Inflammatory macrophage treated with lipopolysaccharide for 4 hours (primary cell): ENCODE data around the gene COL5A1.
"Not testable (repeated sequence)": the region's sequence is repeated elsewhere in the genome, so short reads cannot be mapped to it uniquely, and the experiment has no call there.

Experiments
- DNase-seq: peaks from one replicate; pipeline ENCODE4 v3.0.0-alpha.2; 2020

Gene COL5A1

DNA sequence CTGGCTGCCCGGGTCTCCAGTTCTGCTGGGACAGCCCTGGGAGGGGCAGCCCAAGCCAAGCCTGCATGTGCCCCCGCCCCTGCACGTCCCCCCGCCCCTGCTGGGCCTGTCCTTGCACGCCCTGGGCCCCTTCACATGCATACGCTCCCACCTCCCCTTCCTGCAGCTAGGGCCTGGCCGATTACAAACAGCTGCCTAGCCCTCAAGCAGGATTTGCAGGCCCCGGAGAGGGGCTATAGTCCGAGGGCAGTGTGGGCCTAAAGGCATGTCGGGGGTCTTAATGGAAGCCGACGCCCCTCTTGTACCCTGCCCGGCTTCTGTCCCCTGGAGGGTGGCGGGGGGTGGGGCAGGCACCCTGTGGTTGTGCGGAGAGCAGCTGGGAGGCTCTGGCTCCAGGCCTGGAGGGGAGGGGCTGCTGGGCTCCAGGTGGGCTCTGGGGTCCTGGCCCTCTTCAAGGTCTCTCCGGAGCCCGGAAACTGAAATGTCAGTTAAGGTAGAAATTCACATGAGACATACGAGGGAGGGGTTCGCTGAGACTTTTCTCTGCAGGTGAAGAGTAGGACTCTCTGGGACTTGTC lies 16.9 kb downstream of the COL5A1 start:
- no peak for DNase-seq

DNA sequence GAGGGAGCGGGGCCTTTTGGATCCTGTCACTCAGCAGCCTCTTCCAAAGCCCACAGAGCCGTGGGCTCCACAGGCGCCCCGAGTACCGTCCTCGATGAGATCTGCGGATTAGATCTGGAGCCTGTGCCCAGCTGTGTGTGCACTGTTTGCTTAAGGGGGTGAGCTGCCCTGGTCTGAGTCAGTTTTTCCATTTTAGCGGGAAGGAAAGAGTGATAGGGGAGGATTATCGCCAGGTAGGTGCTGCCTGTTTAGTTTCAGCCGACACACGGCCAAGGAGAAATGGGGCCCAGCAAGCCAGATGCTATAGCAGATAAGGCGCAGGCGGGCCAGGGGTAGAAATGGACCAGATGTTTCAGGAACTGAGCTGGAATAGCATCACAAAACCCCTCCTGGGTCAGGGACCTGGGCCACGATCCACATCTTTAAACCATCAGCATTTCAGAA lies 18.1 kb downstream of the COL5A1 start:
- DNase-seq = no peak

GRCh38 chr9:134660407-134660806 lies 18.8 kb downstream of the COL5A1 start:
- peak; percentile 1 for DNase-seq

- DNase-seq = no peak
Observed at GRCh38 chr9:134661299-134661698, 19.7 kb downstream of the COL5A1 start.

GRCh38 chr9:134661791-134662142 lies 20.2 kb downstream of the COL5A1 start:
- DNase-seq = no peak

DNA sequence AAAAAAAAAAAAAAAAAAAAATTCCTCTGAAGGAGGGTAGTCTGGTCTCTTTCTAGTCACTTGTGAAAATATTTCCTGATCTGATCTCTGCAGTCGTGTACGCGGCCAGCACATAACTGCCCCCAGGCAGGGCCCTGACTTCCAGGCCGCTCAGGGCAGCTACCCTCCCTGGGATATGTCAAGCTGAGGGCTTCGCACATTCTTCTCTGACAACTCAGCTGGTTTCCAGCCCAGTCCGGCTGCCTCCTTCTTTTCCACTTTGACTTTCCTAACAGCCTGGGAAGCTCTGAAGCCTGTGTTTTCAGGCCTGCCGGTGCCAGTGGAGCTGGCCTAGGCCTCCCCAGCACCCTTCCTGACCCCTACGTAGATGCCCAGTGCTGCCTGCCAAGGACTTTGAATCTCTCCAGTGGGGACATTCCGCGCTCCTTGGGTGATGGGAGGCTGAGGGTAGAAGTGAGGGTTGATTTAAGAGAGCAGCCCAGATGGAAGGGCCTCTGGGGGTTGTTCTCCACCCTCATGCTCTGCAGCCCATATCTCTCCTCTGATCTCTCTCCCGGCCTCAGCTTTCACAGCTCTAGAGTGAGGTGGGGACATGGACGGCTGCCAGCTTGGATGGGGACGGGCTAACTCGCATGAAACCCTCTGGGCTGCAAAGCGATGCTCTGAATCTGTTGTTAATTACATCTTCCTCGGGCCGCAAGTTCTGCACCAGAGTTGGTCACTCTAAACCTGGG lies 20.7 kb downstream of the COL5A1 start:
- DNase-seq = no peak

DNA sequence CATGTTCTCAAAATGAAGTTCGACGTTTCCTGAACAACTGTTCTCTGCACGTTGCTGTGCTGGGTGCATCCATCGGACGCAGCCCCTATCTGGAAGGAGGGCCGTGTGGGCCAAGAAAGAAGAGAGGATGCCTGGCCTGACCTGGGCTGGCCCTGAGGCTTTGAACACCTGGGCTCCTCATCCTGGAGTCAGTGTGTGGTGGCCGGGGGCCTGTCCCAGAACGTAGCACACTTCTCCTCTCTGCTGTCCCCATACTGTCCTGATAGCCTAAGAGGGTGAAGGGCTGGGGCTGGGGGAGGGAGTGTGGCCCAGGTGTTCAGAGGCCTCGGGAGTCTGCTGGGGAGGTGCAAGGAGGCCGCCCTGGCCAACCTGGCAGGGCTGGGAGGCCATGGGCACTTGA lies 21.5 kb downstream of the COL5A1 start:
- DNase-seq = no peak

- DNase-seq = no peak
Observed at GRCh38 chr9:134663753-134664415, 22.3 kb downstream of the COL5A1 start.

GRCh38 chr9:134664446-134664845 lies 22.8 kb downstream of the COL5A1 start:
- DNase-seq = no peak

- no peak for DNase-seq
Observed at GRCh38 chr9:134666208-134666607, 24.6 kb downstream of the COL5A1 start.

- DNase-seq = peak; percentile 33
Observed at GRCh38 chr9:134666831-134667230, 25.2 kb downstream of the COL5A1 start.

DNA sequence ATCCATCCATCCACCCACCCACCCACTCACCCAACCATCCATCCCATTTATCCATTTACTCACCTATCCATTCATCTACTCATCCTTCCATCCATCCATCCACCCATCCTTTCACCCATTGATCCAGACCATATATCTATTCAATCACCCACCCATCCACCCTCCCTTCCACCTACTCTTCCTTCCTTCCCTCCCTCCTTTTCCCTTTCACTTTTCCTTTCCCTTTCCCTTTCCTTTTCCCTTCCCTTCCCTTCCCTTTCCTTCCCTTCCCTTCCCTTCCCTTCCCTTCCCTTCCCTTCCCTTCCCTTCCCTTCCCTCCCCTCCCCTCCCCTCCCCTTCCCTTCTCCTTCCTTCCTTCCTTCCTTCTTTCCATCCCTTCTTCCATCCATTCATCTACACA lies 27.4 kb downstream of the COL5A1 start:
- not testable (repeated sequence) for DNase-seq

DNA sequence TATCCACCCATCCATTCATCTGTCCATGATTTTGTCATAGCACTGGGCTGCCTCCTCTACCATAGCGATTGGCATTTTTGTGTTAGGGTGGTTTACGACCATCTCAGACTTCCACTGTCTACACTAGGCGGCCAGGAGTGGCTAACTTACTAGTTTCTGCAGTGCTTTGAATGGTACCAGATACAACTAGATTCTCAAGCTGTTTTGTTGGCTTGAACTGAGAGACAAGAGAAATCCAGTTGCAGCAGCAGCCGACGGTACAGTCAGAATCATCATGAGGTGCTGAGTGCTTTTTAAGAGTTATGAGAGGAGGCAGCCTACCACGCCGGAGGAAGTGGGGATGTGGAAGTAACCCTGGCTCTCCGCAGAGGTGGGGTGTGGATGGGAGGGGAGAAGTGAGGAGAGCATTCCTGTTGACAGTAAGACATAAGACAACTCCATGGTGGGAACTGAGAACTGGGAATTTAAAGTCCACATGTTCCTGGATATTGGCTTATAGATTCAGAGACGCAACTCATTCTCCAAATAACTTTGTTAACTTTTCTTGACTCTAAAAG lies 27.9 kb downstream of the COL5A1 start:
- no peak for DNase-seq

GRCh38 chr9:134670042-134670525 lies 28.5 kb downstream of the COL5A1 start:
- no peak for DNase-seq

DNA sequence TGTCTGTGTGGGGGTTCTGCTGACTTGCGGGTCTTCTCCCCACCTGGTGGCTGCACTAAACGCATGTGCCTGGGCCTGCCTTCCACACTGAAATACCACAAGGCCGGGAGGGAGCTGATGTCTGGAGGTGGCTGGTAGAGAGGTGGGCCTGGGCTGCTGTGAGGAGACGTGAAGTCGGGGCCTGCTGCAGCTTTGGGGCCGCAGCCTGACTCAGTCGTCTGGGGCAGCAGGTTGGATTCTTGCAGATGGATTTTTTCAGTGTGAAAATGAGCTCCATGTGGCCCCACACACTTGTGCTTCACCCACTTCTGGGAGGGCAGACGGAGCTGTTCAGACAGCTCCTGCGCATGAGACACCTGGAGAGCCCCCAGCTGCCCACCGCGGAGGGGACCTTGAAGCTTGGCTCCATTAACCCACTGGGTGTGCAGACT lies 29.3 kb downstream of the COL5A1 start:
- no peak for DNase-seq

- DNase-seq = no peak
Observed at GRCh38 chr9:134671341-134672113, 29.9 kb downstream of the COL5A1 start.

- no peak for DNase-seq
Observed at GRCh38 chr9:134676361-134676760, 34.8 kb downstream of the COL5A1 start.

- DNase-seq = no peak
Observed at GRCh38 chr9:134676886-134677285, 35.3 kb downstream of the COL5A1 start.

GRCh38 chr9:134677743-134678142 lies 36.1 kb downstream of the COL5A1 start:
- no peak for DNase-seq

DNA sequence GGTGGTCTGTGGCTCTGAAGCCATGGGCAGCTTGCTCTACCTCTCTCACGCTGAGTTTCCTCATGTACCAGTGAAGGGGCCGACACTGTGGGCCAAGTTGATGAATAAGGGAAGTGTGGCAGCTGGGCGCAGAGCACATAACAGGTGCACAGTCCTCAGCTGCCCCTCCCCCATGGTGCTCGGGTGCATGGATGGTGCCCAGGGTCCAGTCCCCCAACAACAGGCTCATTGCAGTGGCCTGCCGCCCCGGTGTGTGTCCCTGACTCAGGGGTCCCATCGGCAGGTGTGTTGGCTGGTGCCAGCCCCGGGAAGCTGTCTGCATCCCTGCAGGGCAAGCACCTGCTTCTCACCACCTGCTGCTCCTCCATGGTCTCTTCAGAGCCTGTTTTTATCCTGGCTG lies 36.6 kb downstream of the COL5A1 start:
- DNase-seq = no peak

GRCh38 chr9:134678666-134679443 lies 37.3 kb downstream of the COL5A1 start:
- DNase-seq = no peak
